Natural killer cell (primary cell): Measurements from ENCODE around the gene LETM1. TPM values are rescaled to one million over a fixed set of nuclear protein-coding genes. Genes with fewer than 3 reads are reported as not detected.
A peak's percentile ranks its signal among the peaks of the same experiment; 100 is the strongest.

ENCODE experiments used
- ATAC-seq, 3 donors: fragments of 150-1000 bp in 2 of 3; fragments of 200-7000 bp in 1 of 3; cut with Tn5 transposase; 1 replicate in 1 of 3; 2 replicates in 2 of 3; pipeline ENCODE4 v1.10.0; 2021; ENCODE audit warnings: mild to moderate bottlenecking in 2 of 3, moderate library complexity in 2 of 3
- DNase-seq, 2 donors: peaks; one replicate each; pipeline versions ENCODE4 v3.0.0 to v3.0.0-alpha.2; 2013 to 2021; ENCODE audit warnings: mixed read lengths in 1 of 2
- H3K27ac ChIP-seq: one replicate; pipeline ENCODE4 v1.5.1; 2013; ENCODE audit warnings: mild to moderate bottlenecking, low read length
- H3K27me3 ChIP-seq: one replicate; pipeline ENCODE4 v1.6.1; 2013; ENCODE audit warnings: low read length; ENCODE audit not compliant: control insufficient read depth, insufficient read depth
- H3K36me3 ChIP-seq: one replicate; pipeline ENCODE4 v1.6.1; 2013; ENCODE audit warnings: low read length; ENCODE audit not compliant: control insufficient read depth, insufficient read depth
- H3K4me1 ChIP-seq: one replicate; pipeline ENCODE4 v1.6.1; 2013; ENCODE audit warnings: low read length; ENCODE audit not compliant: control insufficient read depth, insufficient read depth
- H3K4me3 ChIP-seq: one replicate; pipeline ENCODE4 v1.5.1; 2013; ENCODE audit warnings: low read length
- H3K9me3 ChIP-seq: one replicate; pipeline ENCODE4 v1.6.1; 2013; ENCODE audit warnings: low read length; ENCODE audit not compliant: control insufficient read depth, insufficient read depth
- H3K27ac Mint-ChIP-seq, 2 donors: one replicate each; pipeline ENCODE4 v1.8.0; 2022; ENCODE audit warnings: mild to moderate bottlenecking in 2 of 2, mixed read lengths in 2 of 2, moderate library complexity in 1 of 2
- H3K27me3 Mint-ChIP-seq, 2 donors: one replicate each; pipeline ENCODE4 v1.8.0; 2022; ENCODE audit warnings: low read depth in 2 of 2, mixed read lengths in 2 of 2
- H3K36me3 Mint-ChIP-seq: one replicate; pipeline ENCODE4 v1.8.0; 2022; ENCODE audit warnings: mixed read lengths
- H3K4me1 Mint-ChIP-seq, 2 donors: one replicate each; pipeline ENCODE4 v1.8.0; 2022; ENCODE audit warnings: mixed read lengths in 2 of 2
- H3K4me3 Mint-ChIP-seq: one replicate; pipeline ENCODE4 v1.8.0; 2022; ENCODE audit warnings: mild to moderate bottlenecking, moderate library complexity, mixed read lengths
- H3K9me3 Mint-ChIP-seq, 2 donors: one replicate each; pipeline ENCODE4 v1.8.0; 2022; ENCODE audit warnings: mixed read lengths in 2 of 2
- WGBS: methylation state at CpG from one replicate; pipeline ENCODE4 v1.1.7; 2013; ENCODE audit warnings: missing lambda C conversion rate; ENCODE audit not compliant: insufficient coverage; 5-methylcytosine and 5-hydroxymethylcytosine counted together
- intact Hi-C: fragments of 100-400 bp; cut with micrococcal nuclease; formaldehyde crosslinking; loops from one replicate; pipeline ENCODE4 v1.14.2; 2022
- total RNA-seq, 4 donors: library from RNA; stranded (reverse); fragments of 120-200 nt in 1 of 4; gene quantifications; one replicate each; pipeline versions ENCODE4 v1.2.3 to v1.2.4, GENCODE V29; 2013 to 2022
- TF ChIP-seq, protein P1 (sequence below): fragments of 200-600 bp; IDR thresholded peaks from one replicate; pipeline ENCODE4 v1.8.0; 2022; ENCODE audit warnings: antibody characterized with exemption

LETM1 gene
- total RNA-seq, 3 donors from 2014 or later (not counting 1 experiment from before 2014, with no cell fraction given) = 40.4 to 56.5 (median 55.7) TPM

DNA sequence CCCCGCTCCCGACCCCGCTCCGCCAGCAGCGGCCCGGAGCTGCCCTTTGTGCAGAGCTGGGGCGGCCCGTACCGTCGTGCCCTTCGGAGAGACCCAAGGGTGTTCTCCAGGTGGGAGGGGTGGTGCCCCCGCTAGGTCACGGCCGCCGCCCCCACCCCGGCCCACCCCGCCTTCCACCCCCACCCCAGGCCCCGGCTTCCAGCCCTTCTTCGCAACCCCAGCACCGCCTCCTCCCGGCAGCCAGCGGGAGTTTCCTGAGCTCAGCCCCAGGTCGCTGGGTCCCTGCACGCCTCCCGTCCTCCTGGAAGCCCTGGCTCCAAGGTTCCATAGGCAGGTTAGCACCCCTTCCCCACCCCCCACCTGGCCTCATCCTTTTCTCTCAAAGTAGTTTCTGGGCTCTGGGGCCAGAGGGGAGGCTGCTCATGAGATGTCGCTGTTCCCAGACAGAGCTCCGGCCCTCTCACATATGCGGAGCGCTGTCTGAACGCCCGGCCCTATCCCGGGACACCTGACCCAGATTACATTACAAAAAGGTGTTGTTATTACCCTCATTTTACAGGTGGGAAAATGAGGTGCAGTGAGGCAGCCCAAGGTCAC is 88.1 kb downstream of the LETM1 start:
- H3K4me1 Mint-ChIP-seq = peaks cover 0 to 9% of the 10 kb centered on the region in 2 donors
- ATAC-seq (peak in 2 of 3 donors; percentile 24 to 36), DNase-seq (peak in 1 of 2 donors; percentile 48)
- no peaks in the 10 kb centered on the region for H3K9me3 Mint-ChIP-seq
- Histone ChIP-seq H3K27ac (no peak overlapping the region), H3K36me3 (no peaks in the 10 kb centered on the region), H3K4me3 (no peak overlapping the region), H3K9me3 (no peaks in the 10 kb centered on the region), H3K27me3 (peaks cover 16% of the 10 kb centered on the region), H3K4me1 (peaks cover 5% of the 10 kb centered on the region)
- H3K36me3 Mint-ChIP-seq = no peaks in the 10 kb centered on the region
- intact Hi-C loops = no loop called here
- peaks cover 7 to 21% of the 10 kb centered on the region in 2 donors for H3K27me3 Mint-ChIP-seq
- H3K4me3 Mint-ChIP-seq = peak overlapping the region; percentile 31
- WGBS = 34% methylated on average over 22 of the region's 32 CpGs
- TF ChIP-seq, protein P1, sequence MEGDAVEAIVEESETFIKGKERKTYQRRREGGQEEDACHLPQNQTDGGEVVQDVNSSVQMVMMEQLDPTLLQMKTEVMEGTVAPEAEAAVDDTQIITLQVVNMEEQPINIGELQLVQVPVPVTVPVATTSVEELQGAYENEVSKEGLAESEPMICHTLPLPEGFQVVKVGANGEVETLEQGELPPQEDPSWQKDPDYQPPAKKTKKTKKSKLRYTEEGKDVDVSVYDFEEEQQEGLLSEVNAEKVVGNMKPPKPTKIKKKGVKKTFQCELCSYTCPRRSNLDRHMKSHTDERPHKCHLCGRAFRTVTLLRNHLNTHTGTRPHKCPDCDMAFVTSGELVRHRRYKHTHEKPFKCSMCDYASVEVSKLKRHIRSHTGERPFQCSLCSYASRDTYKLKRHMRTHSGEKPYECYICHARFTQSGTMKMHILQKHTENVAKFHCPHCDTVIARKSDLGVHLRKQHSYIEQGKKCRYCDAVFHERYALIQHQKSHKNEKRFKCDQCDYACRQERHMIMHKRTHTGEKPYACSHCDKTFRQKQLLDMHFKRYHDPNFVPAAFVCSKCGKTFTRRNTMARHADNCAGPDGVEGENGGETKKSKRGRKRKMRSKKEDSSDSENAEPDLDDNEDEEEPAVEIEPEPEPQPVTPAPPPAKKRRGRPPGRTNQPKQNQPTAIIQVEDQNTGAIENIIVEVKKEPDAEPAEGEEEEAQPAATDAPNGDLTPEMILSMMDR = no peak
- H3K27ac Mint-ChIP-seq = no peak overlapping the region

DNA sequence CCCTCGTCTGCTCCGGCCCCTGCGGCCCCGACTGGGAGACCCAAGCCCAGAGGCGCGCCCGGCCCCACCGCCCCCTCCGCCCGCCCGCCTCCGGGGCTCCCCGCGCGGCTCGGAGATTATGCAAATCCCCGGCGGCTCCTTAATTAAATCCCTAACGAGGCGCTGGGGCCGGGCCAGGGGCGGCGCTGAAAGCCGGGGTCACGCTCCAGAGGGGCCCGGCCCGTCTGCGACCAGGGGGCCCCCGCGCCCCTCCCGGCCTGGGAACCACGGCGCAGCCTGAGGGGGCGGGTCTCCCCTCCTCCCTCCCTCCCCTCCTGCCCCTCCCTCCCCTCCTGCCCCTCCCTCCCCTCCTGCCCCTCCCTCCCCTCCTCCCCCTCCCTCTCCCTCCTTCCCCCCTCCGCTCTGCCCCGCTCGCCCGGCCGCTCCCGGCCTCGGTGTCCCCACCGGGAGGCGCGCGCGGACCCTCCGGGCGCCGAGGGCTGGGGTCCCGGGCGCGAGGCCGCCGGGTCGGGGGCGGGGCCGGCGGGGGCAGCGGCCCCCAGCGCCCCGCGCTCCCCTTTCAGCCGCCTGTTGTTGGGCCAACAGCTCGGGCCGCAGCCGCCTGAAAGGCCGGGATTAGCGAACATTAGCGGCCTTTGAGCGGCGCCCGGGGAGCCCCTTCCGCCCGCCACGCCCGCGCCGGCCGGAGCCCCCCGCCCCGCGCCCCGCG is 88.7 kb downstream of the LETM1 start:
- intact Hi-C loops = no loop called here
- Histone ChIP-seq H3K4me3 (no peak overlapping the region), H3K27ac (no peak overlapping the region), H3K4me1 (peaks cover 5% of the 10 kb centered on the region), H3K36me3 (no peaks in the 10 kb centered on the region), H3K9me3 (no peaks in the 10 kb centered on the region), H3K27me3 (peaks cover 16% of the 10 kb centered on the region)
- H3K4me3 Mint-ChIP-seq = no peak overlapping the region
- TF ChIP-seq, protein P1 = no peak
- no peaks in the 10 kb centered on the region for H3K36me3 Mint-ChIP-seq
- H3K27ac Mint-ChIP-seq = no peak overlapping the region
- DNase-seq (peak in 1 of 2 donors; percentile 28), ATAC-seq (peak in 1 of 3 donors; percentile 18)
- peaks cover 0 to 9% of the 10 kb centered on the region in 2 donors for H3K4me1 Mint-ChIP-seq
- no peaks in the 10 kb centered on the region for H3K9me3 Mint-ChIP-seq
- 4% methylated on average over 75 of the region's 84 CpGs for WGBS
- H3K27me3 Mint-ChIP-seq = peaks cover 7 to 25% of the 10 kb centered on the region in 2 donors

DNA sequence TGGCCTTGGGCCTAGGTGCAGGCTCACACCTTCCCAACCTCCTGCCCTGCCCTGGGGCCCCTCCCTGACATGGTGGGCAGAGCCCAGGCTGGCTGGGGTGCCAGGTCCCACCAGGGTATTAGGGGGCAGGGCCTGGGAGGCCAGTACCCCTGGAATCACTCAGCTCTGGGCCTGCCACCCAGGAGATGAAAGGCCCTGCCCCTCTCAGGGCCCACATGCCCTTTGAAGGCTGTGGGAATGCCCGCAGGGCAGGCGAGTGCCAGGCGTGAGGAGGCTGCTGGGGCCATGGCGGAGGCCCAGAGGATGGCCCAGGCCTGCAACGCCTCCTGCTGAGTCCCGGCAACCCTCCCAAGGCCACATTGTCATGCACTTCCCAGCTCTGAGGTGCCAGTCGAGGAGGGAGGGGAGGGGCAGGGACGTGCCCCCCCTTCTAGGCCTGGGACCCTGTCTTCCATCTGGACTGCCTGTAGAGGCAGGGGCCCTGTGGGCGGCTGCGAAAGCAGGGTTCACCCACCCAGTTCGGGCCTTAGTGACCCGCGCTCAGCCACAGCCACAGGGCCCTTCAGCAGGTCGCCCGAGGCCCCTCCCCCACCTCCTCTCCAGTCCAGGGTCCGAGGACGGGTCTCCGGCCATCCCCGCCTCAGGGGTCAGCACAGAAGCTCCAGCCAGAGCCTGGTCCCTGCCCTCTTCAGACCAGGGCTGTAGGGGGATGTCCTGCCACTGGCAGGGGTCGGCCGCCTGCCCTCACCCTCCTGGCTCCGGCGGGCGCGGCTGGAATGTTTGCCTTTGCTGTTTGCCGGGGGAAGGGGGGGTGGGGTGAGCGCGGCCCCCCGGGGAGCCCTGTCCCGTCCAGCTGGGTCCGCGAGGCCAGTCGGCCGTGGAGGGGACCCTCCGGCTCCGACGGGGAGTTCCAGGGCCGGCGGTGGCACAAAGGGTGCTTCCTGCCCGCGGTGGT is 89.6 kb downstream of the LETM1 start:
- H3K36me3 ChIP-seq = no peaks in the 10 kb centered on the region
- peaks cover 16% of the 10 kb centered on the region for H3K27me3 ChIP-seq
- intact Hi-C loops = no loop called here
- no peaks in the 10 kb centered on the region for H3K9me3 Mint-ChIP-seq
- H3K27ac ChIP-seq = no peak overlapping the region
- H3K4me3 ChIP-seq = no peak overlapping the region
- no peaks in the 10 kb centered on the region for H3K9me3 ChIP-seq
- ATAC-seq (peak in 1 of 3 donors; percentile 20), DNase-seq (no peak)
- peaks cover 7 to 25% of the 10 kb centered on the region in 2 donors for H3K27me3 Mint-ChIP-seq
- no peaks in the 10 kb centered on the region for H3K36me3 Mint-ChIP-seq
- TF ChIP-seq, protein P1 = no peak
- H3K4me1 Mint-ChIP-seq = peaks cover 0 to 9% of the 10 kb centered on the region in 2 donors
- WGBS = 76% methylated on average over 41 of the region's 41 CpGs
- H3K4me3 Mint-ChIP-seq = no peak overlapping the region
- H3K27ac Mint-ChIP-seq = no peak overlapping the region
- peaks cover 5% of the 10 kb centered on the region for H3K4me1 ChIP-seq
